NCI-H69 (cell line): ENCODE results near the gene MAT1A.
"Not testable (repeated sequence)": the region's sequence is repeated elsewhere in the genome, so short reads cannot be mapped to it uniquely, and the experiment has no call there.

Experiments
- DNase-seq: peaks from one replicate; lab custom pipeline; 2025; lab: John Stamatoyannopoulos, UW

The MAT1A gene

GRCh38 chr10:80264081-80265056 is 25.1 kb downstream of the MAT1A start:
- DNase-seq: no peak

GRCh38 chr10:80261316-80262030 is 28.0 kb downstream of the MAT1A start:
- no peak for DNase-seq

- DNase-seq: peak; percentile 13
Observed at GRCh38 chr10:80260295-80261243, 28.9 kb downstream of the MAT1A start.

GRCh38 chr10:80259405-80259871 is 30.0 kb downstream of the MAT1A start:
- no peak for DNase-seq

GRCh38 chr10:80256798-80257197 is 32.7 kb downstream of the MAT1A start:
- DNase-seq: peak; percentile 18

- DNase-seq: not testable (repeated sequence)
Observed at GRCh38 chr10:80254726-80255125, 34.7 kb downstream of the MAT1A start.

- not testable (repeated sequence) for DNase-seq
Observed at GRCh38 chr10:80253963-80254271, 35.5 kb downstream of the MAT1A start.

- DNase-seq: no peak
Observed at GRCh38 chr10:80253266-80253962, 36.0 kb downstream of the MAT1A start.

- no peak for DNase-seq
Observed at GRCh38 chr10:80252296-80252887, 37.1 kb downstream of the MAT1A start.

GRCh38 chr10:80251703-80252280 is 37.7 kb downstream of the MAT1A start:
- not testable (repeated sequence) for DNase-seq

- not testable (repeated sequence) for DNase-seq
Observed at GRCh38 chr10:80250399-80250798, 39.1 kb downstream of the MAT1A start.

GRCh38 chr10:80249906-80250305 is 39.6 kb downstream of the MAT1A start:
- not testable (repeated sequence) for DNase-seq

GRCh38 chr10:80247611-80248010 is 41.8 kb downstream of the MAT1A start:
- not testable (repeated sequence) for DNase-seq

- DNase-seq: not testable (repeated sequence)
Observed at GRCh38 chr10:80244371-80244770, 45.1 kb downstream of the MAT1A start.

- not testable (repeated sequence) for DNase-seq
Observed at GRCh38 chr10:80242341-80242740, 47.1 kb downstream of the MAT1A start.

- DNase-seq: not testable (repeated sequence)
Observed at GRCh38 chr10:80236457-80236856, 53.0 kb downstream of the MAT1A start.

- DNase-seq: not testable (repeated sequence)
Observed at GRCh38 chr10:80234331-80235235, 54.9 kb downstream of the MAT1A start.

GRCh38 chr10:80233871-80234270 is 55.6 kb downstream of the MAT1A start:
- DNase-seq: not testable (repeated sequence)

GRCh38 chr10:80226723-80227122 is 62.7 kb downstream of the MAT1A start:
- not testable (repeated sequence) for DNase-seq
